GM18505 (cell line): Measurements from ENCODE around the gene YWHAB.

Source experiments
- ATAC-seq: cut with Tn5 transposase; IDR thresholded peaks from one replicate; pipeline ENCODE4 v1.9.1; 2021; ENCODE audit not compliant: unreplicated experiment
- POLR2A ChIP-seq: IDR thresholded peaks from 4 replicates; pipeline ENCODE4 v1.6.1; 2011; ENCODE audit warnings: borderline replicate concordance; ENCODE audit not compliant: insufficient read depth, insufficient read length; ENCODE audit errors: extremely low read depth

YWHAB gene

DNA sequence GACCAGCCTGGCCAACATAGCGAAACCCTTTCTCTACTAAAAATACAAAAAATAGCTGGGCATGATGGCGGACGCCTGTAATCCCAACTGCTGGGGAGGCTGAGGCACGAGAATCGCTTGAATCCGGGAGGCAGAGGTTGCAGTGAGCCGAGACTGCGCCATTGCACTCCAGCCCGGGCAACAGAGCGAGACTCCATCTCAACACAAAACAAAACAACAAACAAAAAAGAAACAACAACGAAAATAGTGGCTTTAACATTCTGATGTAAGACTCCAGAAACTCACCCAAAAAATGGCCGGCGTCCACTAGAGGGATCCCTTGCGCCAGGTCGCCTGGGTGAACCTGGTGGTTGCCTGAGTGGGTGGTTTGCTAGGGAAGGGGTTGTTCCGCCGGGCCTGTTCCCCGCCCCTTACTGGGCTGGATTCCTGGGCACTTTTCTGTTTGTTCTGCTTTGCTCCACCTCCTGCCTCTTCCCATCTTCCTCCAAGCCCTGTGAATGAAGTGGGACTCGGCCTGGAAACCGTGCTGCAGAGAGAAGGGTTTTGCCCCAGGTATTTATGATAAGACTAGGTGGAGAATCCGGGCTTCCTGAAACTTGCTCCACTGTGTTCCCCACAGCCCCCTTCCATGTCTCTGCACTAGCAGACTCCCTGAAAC lies 25.9 kb downstream of the YWHAB start:
- no peak for TF ChIP-seq POLR2A
- ATAC-seq: no peak

DNA sequence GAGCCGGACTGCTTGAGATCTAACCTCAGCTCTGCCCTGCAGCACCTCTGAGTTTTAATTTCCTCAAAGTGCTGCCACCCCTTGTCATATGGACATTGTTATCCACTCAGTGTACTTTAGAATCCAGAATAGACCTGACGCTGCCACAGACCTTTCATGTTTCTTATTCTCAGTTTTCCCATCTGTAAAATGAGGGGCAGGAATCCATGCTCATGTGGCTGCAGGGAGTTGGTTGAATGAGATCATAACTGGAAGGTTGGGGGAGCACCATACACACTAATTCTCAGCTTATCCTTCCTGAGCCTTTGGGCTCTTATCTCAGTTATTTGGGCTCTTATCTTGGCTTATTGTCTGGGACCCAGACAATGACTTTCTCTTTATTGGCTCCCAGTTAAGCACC lies 26.7 kb downstream of the YWHAB start:
- no peak for TF ChIP-seq POLR2A
- ATAC-seq: no peak

DNA sequence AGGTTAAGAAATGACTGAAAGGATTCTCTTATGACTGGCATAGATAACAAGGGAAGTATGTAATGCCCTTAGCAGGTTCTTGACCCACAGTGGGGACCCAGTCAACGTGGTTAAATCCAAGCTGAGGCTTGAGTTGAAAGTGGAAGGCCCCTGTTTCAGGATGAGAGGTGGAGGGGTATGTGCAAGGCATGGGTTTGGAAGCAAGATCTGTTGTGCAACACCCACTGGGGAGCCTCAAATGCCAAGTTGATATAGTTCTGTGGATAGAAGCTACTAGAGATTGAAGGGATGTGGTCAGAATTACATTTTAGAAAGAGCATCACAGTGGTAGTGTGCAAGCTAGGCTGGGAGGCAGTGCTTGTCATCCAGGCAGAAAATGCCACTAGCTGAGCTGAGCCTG lies 29.4 kb downstream of the YWHAB start:
- TF ChIP-seq POLR2A: no peak
- ATAC-seq: no peak

DNA sequence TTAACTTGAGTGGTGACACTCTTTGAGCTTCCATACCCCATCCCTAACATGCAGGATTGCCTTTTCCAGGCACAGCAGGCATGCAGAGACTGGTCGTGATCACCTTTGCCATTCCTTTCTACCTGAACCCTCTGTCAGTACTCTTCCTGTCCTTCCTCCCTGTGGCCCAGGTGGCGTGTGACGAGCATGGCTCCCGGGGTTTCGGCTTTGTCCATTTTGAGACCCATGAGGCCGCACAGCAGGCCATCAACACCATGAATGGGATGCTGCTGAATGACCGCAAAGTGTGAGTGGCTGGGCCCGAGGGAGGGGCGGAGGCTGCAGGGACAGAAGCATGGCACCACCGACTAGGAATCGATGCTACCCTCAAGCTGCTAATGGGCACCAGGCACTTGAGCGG lies 31.1 kb downstream of the YWHAB start:
- no peak for ATAC-seq
- no peak for TF ChIP-seq POLR2A

DNA sequence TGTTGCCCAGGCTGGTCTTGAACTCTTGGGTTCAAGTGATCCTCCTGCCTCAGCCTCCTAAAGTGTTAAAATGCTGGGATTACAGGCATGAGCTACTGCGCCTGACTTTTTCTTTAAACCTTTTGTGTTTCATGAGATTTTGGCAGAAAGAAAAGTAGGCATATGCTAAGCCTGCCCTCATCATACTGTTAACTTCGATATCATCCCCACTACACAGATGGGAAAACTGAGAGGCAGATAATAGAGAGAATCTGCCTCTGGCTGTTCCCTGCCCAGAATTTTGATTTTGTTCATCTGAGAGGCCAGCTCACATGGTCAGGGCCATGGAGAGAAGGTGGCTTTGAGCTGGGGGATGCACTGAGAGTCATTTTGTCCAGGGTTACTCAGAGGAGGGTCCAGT lies 31.9 kb downstream of the YWHAB start:
- ATAC-seq: no peak
- TF ChIP-seq POLR2A: no peak

DNA sequence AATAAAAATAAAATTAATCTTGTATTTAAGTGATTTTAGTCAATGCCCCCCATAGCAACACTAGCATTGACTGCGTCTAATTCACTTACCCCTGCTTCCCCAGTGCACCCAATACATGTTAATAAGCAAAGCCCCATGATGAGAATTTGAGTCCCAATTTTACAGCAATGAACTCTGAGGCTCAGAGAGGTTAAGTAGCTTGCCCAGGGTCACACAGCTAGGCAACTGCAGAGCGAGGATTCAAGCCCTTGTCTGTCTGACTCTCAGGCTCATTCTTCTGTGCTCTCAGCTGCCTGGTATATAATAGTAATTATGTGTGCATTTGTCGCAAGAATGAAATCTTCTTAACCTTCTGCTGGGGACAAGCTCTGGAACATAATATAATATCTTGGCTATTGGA lies 32.8 kb downstream of the YWHAB start:
- no peak for TF ChIP-seq POLR2A
- no peak for ATAC-seq

DNA sequence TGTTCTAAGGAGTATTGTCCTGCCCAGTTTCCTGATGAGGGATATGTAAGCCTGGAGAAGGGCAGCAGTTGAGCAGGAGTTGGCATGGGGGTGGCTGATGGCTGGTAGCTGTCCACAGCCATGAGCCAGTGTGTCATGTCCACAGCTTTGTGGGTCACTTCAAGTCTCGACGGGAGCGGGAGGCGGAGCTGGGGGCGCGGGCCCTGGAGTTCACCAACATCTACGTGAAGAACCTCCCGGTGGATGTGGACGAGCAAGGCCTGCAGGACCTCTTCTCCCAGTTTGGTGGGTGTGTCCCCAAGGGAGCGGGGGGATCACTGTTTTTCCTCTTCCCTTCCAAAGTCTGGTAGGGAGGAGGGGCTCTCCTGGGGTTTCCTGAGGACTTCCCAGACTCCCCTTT lies 33.3 kb downstream of the YWHAB start:
- no peak for TF ChIP-seq POLR2A
- ATAC-seq: no peak

DNA sequence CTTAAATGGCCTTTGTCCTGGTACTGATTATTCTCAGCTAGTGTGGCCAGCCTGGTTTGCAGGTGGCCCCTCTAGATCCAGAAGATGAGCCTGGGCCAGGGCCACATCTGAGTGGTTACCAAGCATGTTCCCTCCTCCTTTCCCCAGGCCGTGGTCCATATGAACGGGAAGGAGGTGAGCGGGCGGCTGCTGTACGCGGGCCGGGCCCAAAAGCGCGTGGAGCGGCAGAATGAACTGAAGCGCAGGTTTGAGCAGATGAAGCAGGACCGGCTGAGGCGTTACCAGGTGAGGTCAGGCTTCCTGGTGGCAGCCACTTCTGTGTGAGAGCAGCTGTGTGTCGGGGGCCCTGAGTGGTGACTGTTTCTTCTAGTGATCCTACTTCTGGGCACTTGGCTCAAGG lies 35.9 kb downstream of the YWHAB start:
- ATAC-seq: no peak
- no peak for TF ChIP-seq POLR2A

DNA sequence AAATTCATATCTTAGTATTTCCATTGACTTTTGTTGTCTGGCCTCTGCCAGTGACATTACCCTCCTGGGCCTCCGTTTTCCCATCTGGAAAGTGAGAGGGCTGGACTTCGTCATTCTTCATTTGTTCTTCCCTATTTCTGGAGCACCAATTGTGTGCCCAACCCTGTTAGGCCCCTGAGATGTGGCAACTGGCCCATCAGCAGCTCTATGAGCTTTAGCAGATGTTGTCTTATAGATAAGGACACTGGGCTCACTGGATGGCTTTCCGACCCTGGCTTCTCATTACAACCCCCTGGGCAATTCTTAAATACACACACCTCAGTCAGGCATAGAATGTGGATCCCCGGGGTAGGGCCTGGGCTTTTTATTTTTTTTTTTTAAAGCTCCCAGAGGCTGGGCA lies 39.0 kb downstream of the YWHAB start:
- no peak for TF ChIP-seq POLR2A
- ATAC-seq: no peak

DNA sequence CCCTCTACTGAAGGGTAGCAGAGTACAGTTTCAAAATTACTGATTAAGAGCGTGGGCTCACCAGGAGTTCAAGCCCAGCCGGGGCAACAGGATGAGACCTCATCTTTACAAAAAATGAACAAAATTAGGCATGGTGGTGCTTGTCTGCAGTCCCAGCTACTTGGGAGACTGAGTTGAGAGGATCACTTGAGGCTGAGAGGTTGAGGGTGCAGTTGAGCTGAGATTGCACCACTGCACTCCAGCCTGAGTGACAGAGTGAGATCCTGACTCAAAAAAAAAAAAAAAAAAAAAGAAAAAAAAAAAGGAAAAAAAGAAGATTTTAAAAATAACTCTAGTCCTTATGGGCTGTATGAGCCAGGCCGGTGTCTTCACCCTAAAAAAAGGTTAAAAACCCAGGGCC lies 43.1 kb downstream of the YWHAB start:
- ATAC-seq: no peak

DNA sequence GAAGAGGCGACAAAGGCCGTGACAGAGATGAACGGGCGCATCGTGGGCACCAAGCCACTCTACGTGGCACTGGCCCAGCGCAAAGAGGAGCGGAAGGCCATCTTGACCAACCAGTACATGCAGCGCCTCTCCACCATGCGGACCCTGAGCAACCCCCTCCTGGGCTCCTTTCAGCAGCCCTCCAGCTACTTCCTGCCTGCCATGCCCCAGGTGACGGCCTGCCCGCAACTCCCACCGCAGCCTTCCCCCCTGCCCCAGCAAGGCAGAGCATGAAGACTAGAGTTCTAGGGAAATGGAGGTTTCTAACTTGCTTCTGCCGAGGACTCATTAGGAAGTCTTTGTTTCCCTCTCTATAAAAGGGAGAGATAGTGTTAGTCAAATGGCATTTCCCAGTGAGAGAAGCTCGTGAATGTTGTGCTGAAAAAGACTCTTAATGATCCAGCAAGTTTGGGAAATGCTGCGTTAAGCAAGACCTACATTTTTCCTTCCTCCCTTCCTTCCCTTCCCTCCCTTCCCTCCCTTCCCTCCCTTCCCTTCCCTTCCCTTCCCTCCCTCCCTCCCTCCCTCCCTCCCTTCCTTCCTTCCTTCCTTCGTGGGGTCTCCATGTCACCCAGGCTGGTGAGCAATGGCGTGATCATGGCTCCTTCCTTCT lies 45.1 kb downstream of the YWHAB start:
- TF ChIP-seq POLR2A: no peak
- no peak for ATAC-seq

More for the DNA sequence above, 43.1 kb downstream of the YWHAB start:
- TF ChIP-seq POLR2A: no peak

DNA sequence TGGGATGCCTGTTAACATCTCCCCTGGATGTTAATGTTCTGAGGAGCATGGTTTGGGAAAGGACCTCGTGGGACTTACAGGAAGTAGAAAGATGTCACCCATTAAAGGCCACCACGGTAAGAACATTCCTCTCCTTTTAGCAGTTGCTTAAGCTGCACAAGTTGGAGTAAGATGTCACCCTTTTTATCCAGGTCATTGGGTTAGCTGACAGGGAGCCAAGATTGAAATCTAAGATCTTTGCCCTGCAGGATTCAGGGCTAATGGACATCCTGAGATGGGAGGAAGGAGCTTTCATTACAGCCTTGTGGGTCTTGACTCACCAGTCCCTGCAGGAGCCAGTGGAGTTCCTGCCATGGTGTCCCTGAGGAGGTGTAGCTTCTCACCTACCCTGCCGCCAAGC lies 46.4 kb downstream of the YWHAB start:
- no peak for TF ChIP-seq POLR2A
- no peak for ATAC-seq

DNA sequence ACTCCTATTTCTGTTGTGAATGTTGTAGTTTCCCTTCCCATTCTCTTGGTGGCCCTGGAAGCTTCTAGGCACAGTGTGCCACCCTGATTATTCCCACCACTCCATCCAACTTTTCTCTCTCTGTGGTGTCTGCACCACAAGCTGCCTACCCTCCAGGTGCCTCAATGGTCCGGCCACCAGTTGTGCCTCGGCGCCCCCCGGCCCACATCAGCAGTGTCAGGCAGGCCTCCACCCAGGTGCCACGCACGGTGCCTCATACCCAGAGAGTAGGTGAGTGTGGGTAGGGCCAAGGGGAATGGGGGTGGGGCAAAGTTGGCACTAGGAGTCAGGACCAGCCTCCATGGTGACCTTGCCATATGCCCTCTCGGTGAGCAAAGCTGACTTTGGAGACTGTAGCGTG lies 47.4 kb downstream of the YWHAB start:
- TF ChIP-seq POLR2A: no peak
- ATAC-seq: no peak

DNA sequence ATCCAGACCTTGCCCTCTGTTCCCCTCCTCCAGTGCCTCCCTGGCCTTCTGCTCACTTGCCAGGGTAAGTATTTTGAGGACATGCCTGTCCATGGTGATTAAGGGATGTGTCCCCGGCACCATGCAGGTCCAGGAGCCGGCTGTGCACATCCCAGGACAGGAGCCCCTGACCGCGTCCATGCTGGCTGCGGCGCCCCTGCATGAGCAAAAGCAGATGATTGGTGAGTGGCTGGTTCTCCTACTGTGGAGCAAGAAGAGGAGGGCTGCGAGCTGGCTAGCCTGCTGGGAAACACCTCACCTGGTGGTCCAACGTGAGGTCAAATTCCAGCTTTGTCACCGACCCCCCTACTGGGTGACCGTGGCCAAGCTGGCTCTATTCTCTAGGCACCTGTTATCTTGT lies 51.0 kb downstream of the YWHAB start:
- no peak for ATAC-seq
- TF ChIP-seq POLR2A: no peak
